ENCODE results near the gene CCT2. TPM values are rescaled to one million over a fixed set of nuclear protein-coding genes. Genes with fewer than 3 reads are reported as not detected.

CCT2 gene
- polyA plus RNA-seq, 10 donors = 168 to 209 (median 192) TPM

- no peak for DNase-seq
Observed at GRCh38 chr12:69633061-69633460, 47.8 kb downstream of the CCT2 start.

- DNase-seq = peak; percentile 38 to 66 (median 45)
Observed at GRCh38 chr12:69639400-69640016, 54.2 kb downstream of the CCT2 start.

GRCh38 chr12:69641546-69641945, 56.3 kb downstream of the CCT2 start:
- DNase-seq = no peak

GRCh38 chr12:69642531-69642930, 57.3 kb downstream of the CCT2 start:
- DNase-seq = no peak

GRCh38 chr12:69644511-69644910, 59.3 kb downstream of the CCT2 start:
- peak in 1 of 3 donors; percentile 26 for DNase-seq

- no peak for DNase-seq
Observed at GRCh38 chr12:69645031-69645430, 59.8 kb downstream of the CCT2 start.

- DNase-seq = no peak
Observed at GRCh38 chr12:69647178-69647577, 61.9 kb downstream of the CCT2 start.

- DNase-seq = peak in 1 of 3 donors; percentile 77
Observed at GRCh38 chr12:69648476-69648875, 63.2 kb downstream of the CCT2 start.

GRCh38 chr12:69649529-69649928, 64.3 kb downstream of the CCT2 start:
- no peak for DNase-seq

Other genes with a start within 250 kb of the CCT2 start
- 10 to 100 TPM in 9 of 10 donors, 1 to 10 TPM in 1; 7.5 to 73.9 (median 30.0) TPM for gene LYZ, start 237.1 kb upstream of the CCT2 start, polyA plus RNA-seq (ENCODE audit: insufficient read length in 10 of 10)
- 10 to 100 TPM; 10.4 to 16.7 (median 15.0) TPM for gene YEATS4, start 225.7 kb upstream of the CCT2 start, polyA plus RNA-seq (ENCODE audit: insufficient read length in 10 of 10)
- gene FRS2, start 115.1 kb upstream of the CCT2 start, polyA plus RNA-seq (ENCODE audit: insufficient read length in 10 of 10) = 10 to 100 TPM; 18.9 to 26.3 (median 22.5) TPM
- under 1 TPM in 2 of 10 donors, not detected in 8; 0.17 to 0.18 TPM for gene LRRC10, start 25.4 kb downstream of the CCT2 start, polyA plus RNA-seq (ENCODE audit: insufficient read length in 10 of 10)
- 100 to 1,000 TPM in 1 of 10 donors, 10 to 100 TPM in 9; 32.8 to 112 (median 52.2) TPM for gene BEST3, start 113.8 kb downstream of the CCT2 start, polyA plus RNA-seq (ENCODE audit: insufficient read length in 10 of 10)
- 10 to 100 TPM in 4 of 10 donors, 1 to 10 TPM in 6; 7.6 to 17.6 (median 9.8) TPM for gene RAB3IP, start 153.4 kb downstream of the CCT2 start, polyA plus RNA-seq (ENCODE audit: insufficient read length in 10 of 10)
- gene MYRFL, start 239.8 kb downstream of the CCT2 start, polyA plus RNA-seq (ENCODE audit: insufficient read length in 10 of 10) = under 1 TPM; 0.15 to 0.69 (median 0.35) TPM

All from muscle of back (tissue), 11 donors.